HCT116 (cell line): ENCODE measurements around the gene CNTNAP2.

Experiments
- CTCF ChIP-seq, 3 experiments: fragments of 200-600 bp in 1 of 3; sonication (generic) in 1 of 3; IDR thresholded peaks in 2 of 3; conservative IDR thresholded peaks in 1 of 3; 2 replicates each; pipeline ENCODE4 v1.5.1; 2012 to 2017; ENCODE audit warnings: low read depth in 2 of 3, low read length in 2 of 3, antibody characterized with exemption in 1 of 3, borderline replicate concordance in 1 of 3, control low read depth in 1 of 3, mild to moderate bottlenecking in 1 of 3, mixed read lengths in 1 of 3, mixed run types in 1 of 3, moderate library complexity in 1 of 3; ENCODE audit not compliant: insufficient read depth in 1 of 3
- EZH2 ChIP-seq: fragments of 200-600 bp; sonication (generic); IDR thresholded peaks from 2 replicates; pipeline ENCODE4 v1.6.1; 2017; ENCODE audit warnings: antibody characterized with exemption, mixed run types
- RAD21 ChIP-seq: IDR thresholded peaks from 2 replicates; pipeline ENCODE4 v1.6.1; 2012; ENCODE audit warnings: low read depth, mild to moderate bottlenecking
- SIN3A ChIP-seq: IDR thresholded peaks from 2 replicates; pipeline ENCODE4 v1.6.1; 2012; ENCODE audit warnings: low read depth
- SP1 ChIP-seq: IDR thresholded peaks from 2 replicates; pipeline ENCODE4 v1.6.1; 2012; ENCODE audit warnings: low read depth
- SRF ChIP-seq: IDR thresholded peaks from 2 replicates; pipeline ENCODE4 v1.6.1; 2012; ENCODE audit warnings: low read depth

DNA sequence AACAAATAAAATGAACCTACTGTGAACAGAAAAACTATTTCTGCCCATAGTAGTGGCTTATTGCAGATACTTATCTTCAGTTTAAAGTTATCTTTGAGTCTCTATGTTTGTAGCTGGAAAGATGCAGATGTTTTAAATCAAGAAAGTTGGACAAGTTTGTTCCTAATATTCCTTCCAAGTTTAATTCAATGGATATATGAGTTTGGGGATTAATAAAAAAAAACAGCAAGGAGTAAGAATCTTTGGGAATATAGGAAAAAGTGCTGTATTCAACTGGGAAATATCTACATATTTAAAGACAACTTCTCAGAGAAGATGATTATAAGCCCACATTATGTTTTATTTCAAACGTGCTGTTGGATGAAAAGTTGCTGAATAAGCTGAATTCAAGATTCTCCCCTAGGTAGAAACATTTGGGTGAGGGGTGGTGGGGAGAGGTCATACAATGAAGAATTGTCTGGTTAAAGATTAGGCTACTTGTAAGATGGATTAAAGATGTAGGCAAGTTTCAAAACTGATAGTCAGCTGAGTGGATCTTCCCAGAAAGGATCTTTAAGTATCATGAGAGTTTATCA lies 1135.2 kb downstream of the CNTNAP2 start:
- no peak for TF ChIP-seq CTCF (IDR thresholded peaks at IDR 0.05 in 2 of 3, conservative IDR thresholded peaks at IDR 0.05 in 1 of 3; ENCODE audit: borderline replicate concordance in 1 of 3, insufficient read depth in 1 of 3, low read depth in 2 of 3, low read length in 2 of 3)
- no peak for TF ChIP-seq RAD21
- no peak for TF ChIP-seq SIN3A
- TF ChIP-seq SRF, result no peak
- TF ChIP-seq EZH2, result no peak
- no peak for TF ChIP-seq SP1
